Amniotic epithelial cell (primary cell): ENCODE measurements around the gene SP4.
A peak's percentile ranks its signal among the peaks of the same experiment; 100 is the strongest.

ENCODE experiments used
- DNase-seq: peaks from one replicate; pipeline ENCODE4 v3.0.0-alpha.2; 2010; ENCODE audit warnings: low read depth

Gene SP4

GRCh38 chr7:21443149-21443841, 15.4 kb downstream of the SP4 start:
- DNase-seq: no peak

GRCh38 chr7:21448974-21449373, 21.1 kb downstream of the SP4 start:
- no peak for DNase-seq

GRCh38 chr7:21450076-21450475, 22.2 kb downstream of the SP4 start:
- DNase-seq: no peak

GRCh38 chr7:21450941-21451340, 23.1 kb downstream of the SP4 start:
- DNase-seq: no peak

GRCh38 chr7:21454182-21454581, 26.3 kb downstream of the SP4 start:
- DNase-seq: no peak

GRCh38 chr7:21454906-21455305, 27.0 kb downstream of the SP4 start:
- DNase-seq: no peak

GRCh38 chr7:21461282-21461681, 33.4 kb downstream of the SP4 start:
- DNase-seq: no peak

GRCh38 chr7:21462081-21462480, 34.2 kb downstream of the SP4 start:
- DNase-seq: no peak

GRCh38 chr7:21463524-21463923, 35.6 kb downstream of the SP4 start:
- DNase-seq: no peak

GRCh38 chr7:21468969-21469368, 41.1 kb downstream of the SP4 start:
- DNase-seq: no peak

- DNase-seq: no peak
Measured at GRCh38 chr7:21469894-21470293, 42.0 kb downstream of the SP4 start.

GRCh38 chr7:21472029-21472428, 44.1 kb downstream of the SP4 start:
- no peak for DNase-seq

- DNase-seq: no peak
Measured at GRCh38 chr7:21476429-21476828, 48.5 kb downstream of the SP4 start.

- no peak for DNase-seq
Measured at GRCh38 chr7:21480693-21481403, 53.0 kb downstream of the SP4 start.

- no peak for DNase-seq
Measured at GRCh38 chr7:21486511-21486910, 58.6 kb downstream of the SP4 start.

- no peak for DNase-seq
Measured at GRCh38 chr7:21495731-21496130, 67.8 kb downstream of the SP4 start.

GRCh38 chr7:21497072-21497471, 69.2 kb downstream of the SP4 start:
- DNase-seq: peak; percentile 21

- no peak for DNase-seq
Measured at GRCh38 chr7:21500117-21500832, 72.4 kb downstream of the SP4 start.

- no peak for DNase-seq
Measured at GRCh38 chr7:21504021-21504420, 76.1 kb downstream of the SP4 start.

GRCh38 chr7:21507627-21508343, 79.9 kb downstream of the SP4 start:
- peak; percentile 36 for DNase-seq

- no peak for DNase-seq
Measured at GRCh38 chr7:21508538-21508937, 80.7 kb downstream of the SP4 start.

- DNase-seq: no peak
Measured at GRCh38 chr7:21514062-21514461, 86.2 kb downstream of the SP4 start.

GRCh38 chr7:21524680-21525079, 96.8 kb downstream of the SP4 start:
- no peak for DNase-seq
